ENCODE results near the gene AMOTL2. TPM values are rescaled to one million over a fixed set of nuclear protein-coding genes. Genes with fewer than 3 reads are reported as not detected.

Gene AMOTL2
- total and polyA plus RNA-seq, 2 experiments from 2014 or later, result 17.9 to 102 TPM

GRCh38 chr3:134361162-134361835 is 12.9 kb downstream of the AMOTL2 start (continued):
- TF ChIP-seq ZNF462 (CRISPR knock-in tag; IDR thresholded peaks at IDR 0.05) (no peak), NANOG (IDR thresholded peaks at IDR 0.05; ENCODE audit: borderline replicate concordance) (no peak), CREB1 (CRISPR knock-in tag; IDR thresholded peaks at IDR 0.05; ENCODE audit: low read depth) (no peak), CTCF (conservative IDR thresholded peaks at IDR 0.05; ENCODE audit: low read depth in 2 of 2) (no peak)

- Histone ChIP-seq H3K27me3 (ENCODE audit: insufficient read depth) (no peaks in the 10 kb centered on the region), H3F3A (replicated peaks; ENCODE audit: low read depth) (peaks cover 16% of the 10 kb centered on the region), H3K36me3 (ENCODE audit: insufficient read depth) (peaks cover 67% of the 10 kb centered on the region), H3K4me2 (no peak overlapping the region), H2AFZ (no peak overlapping the region), H3K9me2 (ENCODE audit: insufficient read depth) (no peaks in the 10 kb centered on the region), H3K79me2 (replicated peaks; ENCODE audit: insufficient read depth) (peaks cover 19% of the 10 kb centered on the region), H3K4me3 (no peak overlapping the region), H3K4me1 (ENCODE audit: insufficient read depth) (peaks cover 23% of the 10 kb centered on the region), H3K27ac (ENCODE audit: low read depth) (no peak overlapping the region), H4K20me1 (replicated peaks; ENCODE audit: insufficient read depth) (peaks cover 7% of the 10 kb centered on the region)
- no peak for DNase-seq (ENCODE audit: low spot score)
- H3K27me3 Mint-ChIP-seq (ENCODE audit: insufficient read depth, low read depth, poor library complexity), result peaks cover 16% of the 10 kb centered on the region
- peaks cover 44% of the 10 kb centered on the region for H3K4me1 Mint-ChIP-seq
- H3K4me3 Mint-ChIP-seq, result no peak overlapping the region; the same call in 2 of the 3 replicates
- H3K36me3 Mint-ChIP-seq (ENCODE audit: low read depth), result peaks cover 97% of the 10 kb centered on the region
- H3K27ac Mint-ChIP-seq, result no peak overlapping the region
- H3K9me3 Mint-ChIP-seq, result no peaks in the 10 kb centered on the region; the same call in 2 of the 3 replicates
- no peak for ATAC-seq
- TF ChIP-seq ZNF462 (CRISPR knock-in tag; IDR thresholded peaks at IDR 0.05) (no peak), POLR2AphosphoS5 (IDR thresholded peaks at IDR 0.05; ENCODE audit: low read depth) (0 out of 2 replicates have a peak, but pooled peaks have one; percentile 2), JUNB (IDR thresholded peaks at IDR 0.05; ENCODE audit: unreplicated experiment) (no peak), ZNF114 (CRISPR knock-in tag; IDR thresholded peaks at IDR 0.05) (no peak)
Observed at GRCh38 chr3:134360046-134360445, 14.2 kb downstream of the AMOTL2 start.
